H9 (cell line): ENCODE measurements around the gene SLC2A5. TPM values are rescaled to one million over a fixed set of nuclear protein-coding genes. Genes with fewer than 3 reads are reported as not detected.

Source experiments
- DNase-seq: peaks from one replicate; pipeline ENCODE4 v3.0.0-alpha.2; 2017
- H2AFZ ChIP-seq: one replicate; pipeline ENCODE4 v1.6.1; 2013; ENCODE audit warnings: mild to moderate bottlenecking, low read length, control low read depth, moderate library complexity
- H2AK5ac ChIP-seq: 2 replicates; pipeline ENCODE4 v1.6.1; 2013; ENCODE audit warnings: low read length, control low read depth, mixed read lengths; ENCODE audit not compliant: insufficient read length
- H2BK120ac ChIP-seq: one replicate; pipeline ENCODE4 v1.6.1; 2013; ENCODE audit warnings: low read depth, mild to moderate bottlenecking, low read length, control low read depth, inconsistent platforms; ENCODE audit not compliant: poor library complexity, severe bottlenecking
- H2BK12ac ChIP-seq: 2 replicates; pipeline ENCODE4 v1.6.1; 2013; ENCODE audit warnings: low read length, control low read depth, mixed read lengths, low read depth; ENCODE audit not compliant: insufficient read length
- H2BK15ac ChIP-seq: 2 replicates; pipeline ENCODE4 v1.6.1; 2013; ENCODE audit warnings: low read depth, low read length, control low read depth
- H2BK20ac ChIP-seq: one replicate; pipeline ENCODE4 v1.6.1; 2013; ENCODE audit warnings: low read depth, mild to moderate bottlenecking, low read length, control low read depth, inconsistent platforms; ENCODE audit not compliant: poor library complexity, severe bottlenecking
- H2BK5ac ChIP-seq: 2 replicates; pipeline ENCODE4 v1.6.1; 2013; ENCODE audit warnings: low read length, control low read depth, mixed read lengths; ENCODE audit not compliant: insufficient read length
- H3K14ac ChIP-seq: 2 replicates; pipeline ENCODE4 v1.6.1; 2013; ENCODE audit warnings: low read length, control low read depth; ENCODE audit not compliant: insufficient read depth
- H3K18ac ChIP-seq: 2 replicates; pipeline ENCODE4 v1.6.1; 2013; ENCODE audit warnings: low read depth, mild to moderate bottlenecking, mixed read lengths, low read length, control low read depth; ENCODE audit not compliant: insufficient read length
- H3K23ac ChIP-seq: 2 replicates; pipeline ENCODE4 v1.6.1; 2013; ENCODE audit warnings: low read length, control low read depth, mixed read lengths, low read depth; ENCODE audit not compliant: insufficient read length
- H3K23me2 ChIP-seq: 2 replicates; pipeline ENCODE4 v1.6.1; 2013; ENCODE audit warnings: low read depth, mild to moderate bottlenecking, mixed read lengths, low read length, control low read depth; ENCODE audit not compliant: insufficient read length, poor library complexity, severe bottlenecking
- H3K27ac ChIP-seq: 2 replicates; pipeline ENCODE4 v1.5.1; 2013; ENCODE audit warnings: low read length, control low read depth, mixed read lengths, low read depth; ENCODE audit not compliant: insufficient read length
- H3K27me3 ChIP-seq: 2 replicates; pipeline ENCODE4 v1.6.1; 2013; ENCODE audit warnings: low read length, control low read depth, inconsistent platforms; ENCODE audit not compliant: insufficient read depth
- H3K4ac ChIP-seq: 2 replicates; pipeline ENCODE4 v1.6.1; 2013; ENCODE audit warnings: low read depth, mild to moderate bottlenecking, control low read depth, inconsistent platforms, low read length, moderate library complexity
- H3K4me1 ChIP-seq: 2 replicates; pipeline ENCODE4 v1.6.1; 2013; ENCODE audit warnings: low read length, control low read depth, inconsistent platforms; ENCODE audit not compliant: insufficient read depth
- H3K4me2 ChIP-seq: 2 replicates; pipeline ENCODE4 v1.6.1; 2013; ENCODE audit warnings: low read length, control low read depth, mixed read lengths; ENCODE audit not compliant: insufficient read length, insufficient read depth
- H3K56ac ChIP-seq: 2 replicates; pipeline ENCODE4 v1.6.1; 2013; ENCODE audit warnings: low read depth, mild to moderate bottlenecking, mixed read lengths, low read length, control low read depth; ENCODE audit not compliant: insufficient read length
- H3K79me1 ChIP-seq: 2 replicates; pipeline ENCODE4 v1.6.1; 2013; ENCODE audit warnings: low read depth, mild to moderate bottlenecking, moderate library complexity, low read length, control low read depth, inconsistent platforms; ENCODE audit not compliant: insufficient read depth, poor library complexity, severe bottlenecking
- H3K79me2 ChIP-seq: 2 replicates; pipeline ENCODE4 v1.6.1; 2013; ENCODE audit warnings: low read length, control low read depth, inconsistent platforms; ENCODE audit not compliant: insufficient read depth
- H3K9ac ChIP-seq: 2 replicates; pipeline ENCODE4 v1.6.1; 2013; ENCODE audit warnings: low read length, control low read depth, mixed read lengths; ENCODE audit not compliant: insufficient read length; ENCODE audit errors: extremely low read depth
- H3K9me3 ChIP-seq: one replicate; pipeline ENCODE4 v1.6.1; 2013; ENCODE audit warnings: low read depth, low read length, inconsistent platforms; ENCODE audit not compliant: control insufficient read depth
- H3T11ph ChIP-seq: one replicate; pipeline ENCODE4 v1.6.1; 2013; ENCODE audit warnings: mild to moderate bottlenecking, low read length, control low read depth, inconsistent platforms
- H4K20me1 ChIP-seq: one replicate; pipeline ENCODE4 v1.6.1; 2013; ENCODE audit not compliant: control insufficient read depth, insufficient read length, insufficient read depth
- H4K5ac ChIP-seq: 2 replicates; pipeline ENCODE4 v1.6.1; 2013; ENCODE audit warnings: low read depth, mild to moderate bottlenecking, mixed read lengths, low read length, control low read depth; ENCODE audit not compliant: insufficient read length
- H4K8ac ChIP-seq: replicated peaks from 2 replicates; pipeline ENCODE4 v1.6.1; 2013; ENCODE audit warnings: low read length, control low read depth, mixed read lengths, low read depth; ENCODE audit not compliant: insufficient read length
- H4K91ac ChIP-seq: 2 replicates; pipeline ENCODE4 v1.6.1; 2013; ENCODE audit warnings: low read depth, mild to moderate bottlenecking, moderate library complexity, mixed read lengths, low read length, control low read depth; ENCODE audit not compliant: insufficient read length
- H3K27ac Mint-ChIP-seq, 3 experiments: 2 replicates in 2 of 3; 3 replicates in 1 of 3; pipeline ENCODE4 v1.8.0; 2020 to 2021; ENCODE audit warnings: mixed read lengths in 3 of 3, mild to moderate bottlenecking in 1 of 3, moderate library complexity in 1 of 3
- H3K27me3 Mint-ChIP-seq: 2 replicates; pipeline ENCODE4 v1.8.0; 2021; ENCODE audit warnings: low read depth, mild to moderate bottlenecking, moderate library complexity, mixed read lengths
- H3K36me3 Mint-ChIP-seq, 3 experiments: 2 replicates in 2 of 3; 3 replicates in 1 of 3; pipeline ENCODE4 v1.8.0; 2020 to 2021; ENCODE audit warnings: low read depth in 3 of 3, mixed read lengths in 3 of 3; ENCODE audit not compliant: insufficient read depth in 1 of 3
- H3K4me1 Mint-ChIP-seq, 2 experiments: 2 replicates each; pipeline ENCODE4 v1.8.0; 2020; ENCODE audit warnings: mixed read lengths in 2 of 2
- H3K4me3 Mint-ChIP-seq, 2 experiments: 2 replicates in 1 of 2; 3 replicates in 1 of 2; pipeline ENCODE4 v1.8.0; 2020 to 2021; ENCODE audit warnings: mild to moderate bottlenecking in 2 of 2, mixed read lengths in 2 of 2, moderate library complexity in 1 of 2
- H3K9me3 Mint-ChIP-seq, 2 experiments: 2 replicates in 1 of 2; 3 replicates in 1 of 2; pipeline ENCODE4 v1.8.0; 2020; ENCODE audit warnings: mild to moderate bottlenecking in 2 of 2, mixed read lengths in 2 of 2, moderate library complexity in 1 of 2
- CTCF ChIP-seq: fragments of 200-600 bp; sonication (generic); conservative IDR thresholded peaks from 3 replicates; pipeline ENCODE4 v1.8.0; 2021; ENCODE audit warnings: antibody characterized with exemption, mild to moderate bottlenecking
- WGBS: extraction: QIAGEN DNeasy Blood & Tissue Kit; methylation state at CpG from one replicate; pipeline ENCODE4 v1.1.7; 2013; ENCODE audit warnings: missing lambda C conversion rate, low lambda C conversion rate, mixed read lengths; ENCODE audit not compliant: insufficient read length; ENCODE audit errors: extremely low coverage; 5-methylcytosine and 5-hydroxymethylcytosine counted together
- total RNA-seq: library from RNA; stranded (reverse); gene quantifications from 2 replicates; pipeline ENCODE4 v1.2.1, GENCODE V29; 2021

SLC2A5 gene
- total RNA-seq, 1 experiment from 2014 or later = not detected

- H2BK12ac ChIP-seq = no peak overlapping the region
- no peak overlapping the region for H4K8ac ChIP-seq
- no peak overlapping the region for H3K4ac ChIP-seq
- no peak overlapping the region for H2AK5ac ChIP-seq
- no peak overlapping the region for H3K56ac ChIP-seq
- H3K79me2 ChIP-seq = no peaks in the 10 kb centered on the region
- no peak for TF ChIP-seq CTCF
- H2AFZ ChIP-seq = no peak overlapping the region
- no peak overlapping the region for H2BK20ac ChIP-seq
- H2BK15ac ChIP-seq = no peak overlapping the region
- no peaks in the 10 kb centered on the region for H3K27me3 ChIP-seq
- no peak overlapping the region for H2BK120ac ChIP-seq
- no peak overlapping the region for H3K9ac ChIP-seq
- no peak overlapping the region for H3T11ph ChIP-seq
- no peaks in the 10 kb centered on the region for H3K23me2 ChIP-seq
- no peak overlapping the region for H4K5ac ChIP-seq
- no peaks in the 10 kb centered on the region; a peak in 1 of 7 replicates for H3K36me3 Mint-ChIP-seq
- no peak overlapping the region for H4K91ac ChIP-seq
- no peak overlapping the region for H3K27ac Mint-ChIP-seq
- WGBS = no CpG with 5 or more reads among the region's 12 CpGs
- no peak for DNase-seq
- peaks cover 8 to 13% of the 10 kb centered on the region in 2 experiments for H3K4me1 Mint-ChIP-seq
- H3K23ac ChIP-seq = no peak overlapping the region
- H3K27me3 Mint-ChIP-seq = peaks cover 1% of the 10 kb centered on the region; the same call in 1 of the 2 replicates
- no peak overlapping the region for H2BK5ac ChIP-seq
- no peak overlapping the region for H3K27ac ChIP-seq
- H3K18ac ChIP-seq = no peak overlapping the region
- no peak overlapping the region for H3K4me3 Mint-ChIP-seq
- H3K9me3 ChIP-seq = no peaks in the 10 kb centered on the region
- H3K9me3 Mint-ChIP-seq = no peaks in the 10 kb centered on the region
- no peak overlapping the region for H3K4me2 ChIP-seq
- no peaks in the 10 kb centered on the region for H4K20me1 ChIP-seq
- H3K14ac ChIP-seq = no peak overlapping the region
- H3K79me1 ChIP-seq = no peaks in the 10 kb centered on the region
- H3K4me1 ChIP-seq = peaks cover 3% of the 10 kb centered on the region; the same call in 1 of the 2 replicates
Measured at GRCh38 chr1:9079988-9080704, 10.7 kb upstream of the SLC2A5 start.
